Measurements from ENCODE around the gene SRGAP1. TPM values are rescaled to one million over a fixed set of nuclear protein-coding genes. Genes with fewer than 3 reads are reported as not detected.

The SRGAP1 gene
- total and polyA plus RNA-seq, 2 of the 8 experiments (the other 6 are each of a cell fraction or from before 2014, with no cell fraction given), result 3.2 to 7.3 TPM

DNA sequence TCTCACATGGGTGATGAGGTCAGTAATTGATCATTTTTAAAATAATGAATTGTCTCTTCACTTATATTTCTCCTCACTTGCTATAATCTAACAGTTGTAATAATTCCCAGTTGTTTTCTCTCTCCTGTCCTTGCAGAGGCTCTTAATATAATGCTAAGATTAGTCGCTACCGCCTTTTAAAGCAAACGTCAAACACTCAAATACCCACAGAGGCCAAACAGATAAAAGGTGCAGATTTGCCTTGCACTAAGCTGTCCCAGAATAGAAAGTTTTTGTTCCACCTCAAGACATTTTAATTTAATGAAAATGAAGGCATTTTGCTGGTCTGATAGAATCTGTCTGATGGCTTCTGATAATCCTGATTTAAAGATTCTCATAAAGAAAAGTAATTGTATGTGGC is 218.6 kb downstream of the SRGAP1 start:
- Histone ChIP-seq H3K23ac (ENCODE audit: insufficient read length) (no peak overlapping the region), H2BK120ac (replicated peaks; ENCODE audit: low read depth, low read length) (no peak overlapping the region), H2AK5ac (ENCODE audit: low read depth, low read length) (no peak overlapping the region), H3K4me3 (ENCODE audit: extremely low read depth in 1 of 4, insufficient read depth in 2 of 4, low read depth in 3 of 4, low read length in 4 of 4) (no peak overlapping the region), H3K56ac (replicated peaks; ENCODE audit: insufficient read length, low read depth, low read length) (no peak overlapping the region), H3K27ac (ENCODE audit: low read depth, low read length) (no peak overlapping the region), H4K8ac (ENCODE audit: extremely low read depth, insufficient read depth, low read length) (no peak overlapping the region), H3K36me3 (ENCODE audit: control insufficient read depth in 2 of 4, insufficient read depth in 4 of 4, low read length in 3 of 4) (no peaks in the 10 kb centered on the region; a peak in 1 of 8 replicates), H3K18ac (ENCODE audit: extremely low read depth, low read length) (no peak overlapping the region), H2BK5ac (ENCODE audit: low read depth, low read length) (no peak overlapping the region), H3K4me2 (ENCODE audit: insufficient read depth in 1 of 2, low read depth in 2 of 2, low read length in 2 of 2) (no peak overlapping the region), H3K4ac (replicated peaks; ENCODE audit: insufficient read length, low read depth, low read length) (no peak overlapping the region), H2AFZ (ENCODE audit: low read length) (no peak overlapping the region), H3K27me3 (replicated peaks in 1 of 4; ENCODE audit: control insufficient read depth in 3 of 4, extremely low read depth in 1 of 4, insufficient read depth in 3 of 4, low read length in 3 of 4) (no peaks in the 10 kb centered on the region), H3K79me2 (ENCODE audit: control insufficient read depth in 1 of 2, insufficient read depth in 2 of 2, low read length in 2 of 2) (no peaks in the 10 kb centered on the region), H3K9ac (replicated peaks in 1 of 4; ENCODE audit: extremely low read depth in 1 of 4, low read depth in 3 of 4, low read length in 3 of 4) (no peak overlapping the region), H3K14ac (ENCODE audit: insufficient read length) (no peak overlapping the region), H2BK15ac (ENCODE audit: low read length) (no peak overlapping the region), H4K91ac (replicated peaks; ENCODE audit: insufficient read length, low read length) (no peak overlapping the region), H3K23me2 (ENCODE audit: low read depth, low read length) (no peaks in the 10 kb centered on the region), H4K20me1 (replicated peaks in 1 of 2; ENCODE audit: control insufficient read depth in 1 of 2, insufficient read depth in 2 of 2, low read length in 2 of 2) (no peaks in the 10 kb centered on the region), H3K79me1 (ENCODE audit: low read depth, low read length) (no peaks in the 10 kb centered on the region), H2BK12ac (ENCODE audit: low read depth, low read length) (no peak overlapping the region), H3K4me1 (replicated peaks in 1 of 4; ENCODE audit: control insufficient read depth in 3 of 4, insufficient read depth in 4 of 4, low read length in 3 of 4) (no peaks in the 10 kb centered on the region; a peak in 1 of 7 replicates), H3K9me3 (ENCODE audit: insufficient read depth in 2 of 2, low read depth in 1 of 2, low read length in 1 of 2) (no peaks in the 10 kb centered on the region), H4K5ac (ENCODE audit: insufficient read length, low read depth, low read length) (no peak overlapping the region), H2BK20ac (ENCODE audit: low read length) (no peak overlapping the region)
- POLR2A ChIA-PET (ENCODE audit: partially characterized antibody), result no interaction called here
- FAIRE-seq (no peak), DNase-seq (ENCODE audit: low read depth in 1 of 2, low spot score in 2 of 2) (no peak)
- WGBS, 2 experiments (ENCODE audit: extremely low coverage in 1 of 2, insufficient coverage in 1 of 2, insufficient read length in 1 of 2, insufficient replicate concordance in 2 of 2, low coverage in 1 of 2, low lambda C conversion rate in 2 of 2, missing lambda C conversion rate in 1 of 2), result 98% methylated on average over 3 of the region's 3 CpGs; no CpG with 5 or more reads in 1 of the 2 experiments
- CTCF ChIA-PET (ENCODE audit: partially characterized antibody), result interaction anchor here (1.3 kb wide), 1 partner anchor 193 kb away, joined by 3 read pairs; no protein-coding TSS in a partner anchor
- TF ChIP-seq RNF2 (IDR thresholded peaks at IDR 0.05; ENCODE audit: borderline replicate concordance, low read depth, low read length, missing control alignments, poor library complexity, severe bottlenecking) (no peak), ZNF274 (IDR thresholded peaks at IDR 0.05; ENCODE audit: borderline replicate concordance, extremely low read depth, low read length) (no peak), SIRT6 (IDR thresholded peaks at IDR 0.05; ENCODE audit: low read length) (no peak), TEAD4 (IDR thresholded peaks at IDR 0.05; ENCODE audit: low read depth, low read length) (no peak), JUND (IDR thresholded peaks at IDR 0.05; ENCODE audit: low read length) (no peak), KDM4A (IDR thresholded peaks at IDR 0.05; ENCODE audit: low read depth, low read length, severe bottlenecking) (no peak), BCL11A (IDR thresholded peaks at IDR 0.05; ENCODE audit: low read depth in 2 of 2, low read length in 2 of 2) (no peak), CEBPB (IDR thresholded peaks at IDR 0.05; ENCODE audit: low read depth, low read length) (no peak), CBX8 (IDR thresholded peaks at IDR 0.05; ENCODE audit: borderline replicate concordance, low read depth, low read length) (no peak), RBBP5 (IDR thresholded peaks at IDR 0.05; ENCODE audit: borderline replicate concordance, low read depth, low read length) (no peak), EZH2 (IDR thresholded peaks at IDR 0.05; ENCODE audit: low read depth, low read length, severe bottlenecking) (no peak), CHD2 (IDR thresholded peaks at IDR 0.05; ENCODE audit: low read length) (no peak)
- TF ChIP-seq, protein P1, sequence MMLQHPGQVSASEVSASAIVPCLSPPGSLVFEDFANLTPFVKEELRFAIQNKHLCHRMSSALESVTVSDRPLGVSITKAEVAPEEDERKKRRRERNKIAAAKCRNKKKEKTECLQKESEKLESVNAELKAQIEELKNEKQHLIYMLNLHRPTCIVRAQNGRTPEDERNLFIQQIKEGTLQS (IDR thresholded peaks at IDR 0.05; ENCODE audit: insufficient read depth, low read depth, low read length), result no peak
- TF ChIP-seq, protein P2, sequence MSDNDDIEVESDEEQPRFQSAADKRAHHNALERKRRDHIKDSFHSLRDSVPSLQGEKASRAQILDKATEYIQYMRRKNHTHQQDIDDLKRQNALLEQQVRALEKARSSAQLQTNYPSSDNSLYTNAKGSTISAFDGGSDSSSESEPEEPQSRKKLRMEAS (IDR thresholded peaks at IDR 0.05), result no peak
